SKM-1 treated with dmso at 0.1 percent for 144 hours (cell line): ENCODE results near the gene CACNA1C.

Experiments used
- DNase-seq: peaks from one replicate; lab custom pipeline; 2025; ENCODE audit not compliant: unreplicated experiment; lab: John Stamatoyannopoulos, UW

CACNA1C gene

GRCh38 chr12:2034633-2035430 lies 18.0 kb upstream of the CACNA1C start:
- no peak for DNase-seq

GRCh38 chr12:2035431-2036055 lies 17.2 kb upstream of the CACNA1C start:
- no peak for DNase-seq

- no peak for DNase-seq
Measured at GRCh38 chr12:2039034-2039433, 13.8 kb upstream of the CACNA1C start.

GRCh38 chr12:2043054-2043453 lies 9.7 kb upstream of the CACNA1C start:
- no peak for DNase-seq

GRCh38 chr12:2044165-2044564 lies 8.6 kb upstream of the CACNA1C start:
- no peak for DNase-seq

- no peak for DNase-seq
Measured at GRCh38 chr12:2046957-2047356, 5.8 kb upstream of the CACNA1C start.

GRCh38 chr12:2047752-2048151 lies 5.0 kb upstream of the CACNA1C start:
- no peak for DNase-seq

GRCh38 chr12:2049604-2050540 lies 2.9 kb upstream of the CACNA1C start:
- DNase-seq, result no peak

GRCh38 chr12:2051700-2052621 lies 826 bp upstream of the CACNA1C start:
- DNase-seq, result no peak

- DNase-seq, result no peak
Measured at GRCh38 chr12:2053691-2054090, 904 bp downstream of the CACNA1C start.

GRCh38 chr12:2054091-2055018 lies 1.6 kb downstream of the CACNA1C start:
- no peak for DNase-seq

- DNase-seq, result peak; percentile 0
Measured at GRCh38 chr12:2057041-2057794, 4.4 kb downstream of the CACNA1C start.

- no peak for DNase-seq
Measured at GRCh38 chr12:2057795-2058408, 5.1 kb downstream of the CACNA1C start.

GRCh38 chr12:2058837-2059236 lies 6.0 kb downstream of the CACNA1C start:
- no peak for DNase-seq

- DNase-seq, result no peak
Measured at GRCh38 chr12:2061402-2061801, 8.6 kb downstream of the CACNA1C start.

GRCh38 chr12:2064071-2064507 lies 11.3 kb downstream of the CACNA1C start:
- DNase-seq, result peak; percentile 31

- no peak for DNase-seq
Measured at GRCh38 chr12:2068653-2069052, 15.9 kb downstream of the CACNA1C start.

GRCh38 chr12:2070440-2071045 lies 17.8 kb downstream of the CACNA1C start:
- no peak for DNase-seq
